NCI-H2171 treated with DMSO at 0.1 percent for 48 hours (cell line): ENCODE results near the gene CARD18.

Experiments
- DNase-seq: peaks from one replicate; lab custom pipeline; 2025; lab: John Stamatoyannopoulos, UW

The CARD18 gene

GRCh38 chr11:105139669-105140068, at the start of gene CARD18:
TSS of gene CARD18 (minus strand) at chr11:105139769. CDS start at chr11:105139726, 43 bp downstream.
- DNase-seq, result no peak

- no peak for DNase-seq
Observed at GRCh38 chr11:105183987-105184386, 44.4 kb upstream of the CARD18 start.

- DNase-seq, result no peak
Observed at GRCh38 chr11:105183426-105183825, 43.9 kb upstream of the CARD18 start.

GRCh38 chr11:105181521-105181920, 42.0 kb upstream of the CARD18 start:
- no peak for DNase-seq

GRCh38 chr11:105181100-105181499, 41.5 kb upstream of the CARD18 start:
- no peak for DNase-seq

GRCh38 chr11:105179542-105180278, 40.1 kb upstream of the CARD18 start:
- DNase-seq, result no peak

- no peak for DNase-seq
Observed at GRCh38 chr11:105177658-105178057, 38.1 kb upstream of the CARD18 start.

- DNase-seq, result no peak
Observed at GRCh38 chr11:105168457-105168856, 28.9 kb upstream of the CARD18 start.

- DNase-seq, result no peak
Observed at GRCh38 chr11:105167244-105167643, 27.7 kb upstream of the CARD18 start.

- no peak for DNase-seq
Observed at GRCh38 chr11:105164208-105164607, 24.6 kb upstream of the CARD18 start.

GRCh38 chr11:105162506-105162905, 22.9 kb upstream of the CARD18 start:
- DNase-seq, result no peak

GRCh38 chr11:105158436-105158835, 18.9 kb upstream of the CARD18 start:
- DNase-seq, result no peak

- no peak for DNase-seq
Observed at GRCh38 chr11:105156720-105157119, 17.2 kb upstream of the CARD18 start.

- no peak for DNase-seq
Observed at GRCh38 chr11:105156231-105156630, 16.7 kb upstream of the CARD18 start.

GRCh38 chr11:105155679-105156078, 16.1 kb upstream of the CARD18 start:
- DNase-seq, result no peak

GRCh38 chr11:105153392-105153791, 13.8 kb upstream of the CARD18 start:
- DNase-seq, result no peak

GRCh38 chr11:105152560-105152959, 13.0 kb upstream of the CARD18 start:
- DNase-seq, result no peak

- DNase-seq, result no peak
Observed at GRCh38 chr11:105152021-105152512, 12.5 kb upstream of the CARD18 start.

GRCh38 chr11:105149477-105149876, 9.9 kb upstream of the CARD18 start:
- DNase-seq, result no peak

GRCh38 chr11:105148241-105148640, 8.7 kb upstream of the CARD18 start:
- no peak for DNase-seq

GRCh38 chr11:105144887-105145286, 5.3 kb upstream of the CARD18 start:
- DNase-seq, result no peak

- no peak for DNase-seq
Observed at GRCh38 chr11:105142167-105142566, 2.6 kb upstream of the CARD18 start.

GRCh38 chr11:105137286-105137685, 2.3 kb downstream of the CARD18 start:
- DNase-seq, result no peak

- no peak for DNase-seq
Observed at GRCh38 chr11:105135883-105136282, 3.7 kb downstream of the CARD18 start.
